Thymus (tissue), 14 donors: ENCODE measurements around the gene SRR. TPM values are rescaled to one million over a fixed set of nuclear protein-coding genes. Genes with fewer than 3 reads are reported as not detected.
"Not testable (repeated sequence)": the region's sequence is repeated elsewhere in the genome, so short reads cannot be mapped to it uniquely, and the experiment has no call there.

Source experiments
- DNase-seq, 9 donors: peaks; one replicate each; pipeline ENCODE4 v3.0.0-alpha.2; 2013; ENCODE audit warnings: low spot score in 9 of 9, low read depth in 6 of 9, missing footprints in 1 of 9
- H3K27ac ChIP-seq, 2 donors: one replicate each; pipeline ENCODE4 v1.5.1; 2013; ENCODE audit warnings: control low read depth in 1 of 2, low read depth in 1 of 2, low read length in 1 of 2, mild to moderate bottlenecking in 1 of 2, moderate library complexity in 1 of 2
- H3K27me3 ChIP-seq, 2 donors: one replicate each; pipeline ENCODE4 v1.5.1; 2013; ENCODE audit warnings: low read length in 1 of 2; ENCODE audit not compliant: control insufficient read depth in 2 of 2, insufficient read depth in 1 of 2
- H3K36me3 ChIP-seq, 2 donors: one replicate each; pipeline ENCODE4 v1.5.1; 2013; ENCODE audit warnings: low read length in 1 of 2, mild to moderate bottlenecking in 1 of 2, moderate library complexity in 1 of 2; ENCODE audit not compliant: control insufficient read depth in 2 of 2, insufficient read depth in 2 of 2
- H3K4me1 ChIP-seq, 2 donors: one replicate each; pipeline ENCODE4 v1.5.1; 2013; ENCODE audit warnings: low read length in 2 of 2; ENCODE audit not compliant: control insufficient read depth in 2 of 2, insufficient read depth in 2 of 2
- H3K4me3 ChIP-seq, 2 donors: one replicate each; pipeline ENCODE4 v1.5.1; 2013; ENCODE audit warnings: low read length in 2 of 2, control low read depth in 1 of 2, mild to moderate bottlenecking in 1 of 2
- H3K9me3 ChIP-seq, 2 donors: one replicate each; pipeline ENCODE4 v1.5.1; 2013; ENCODE audit warnings: low read length in 1 of 2, mild to moderate bottlenecking in 1 of 2; ENCODE audit not compliant: control insufficient read depth in 2 of 2, insufficient read depth in 1 of 2
- WGBS: extraction: QIAGEN DNeasy Blood & Tissue Kit; methylation state at CpG from one replicate; pipeline ENCODE4 v1.1.7; 2013; 5-methylcytosine and 5-hydroxymethylcytosine counted together
- long read RNA-seq, 10 donors: transcript quantifications; one replicate each; lab custom pipeline, GENCODE V29; 2026
- polyA plus RNA-seq: library from polyadenylated mRNA; stranded (reverse); fragments of 200-250 nt; gene quantifications from one replicate; pipeline ENCODE4 v1.2.3, GENCODE V29; 2013
- total RNA-seq: library from RNA; stranded (reverse); fragments of 120-200 nt; gene quantifications from one replicate; pipeline ENCODE4 v1.2.4, GENCODE V29; 2013
- donor health status: healthy.

SRR gene, protein sequence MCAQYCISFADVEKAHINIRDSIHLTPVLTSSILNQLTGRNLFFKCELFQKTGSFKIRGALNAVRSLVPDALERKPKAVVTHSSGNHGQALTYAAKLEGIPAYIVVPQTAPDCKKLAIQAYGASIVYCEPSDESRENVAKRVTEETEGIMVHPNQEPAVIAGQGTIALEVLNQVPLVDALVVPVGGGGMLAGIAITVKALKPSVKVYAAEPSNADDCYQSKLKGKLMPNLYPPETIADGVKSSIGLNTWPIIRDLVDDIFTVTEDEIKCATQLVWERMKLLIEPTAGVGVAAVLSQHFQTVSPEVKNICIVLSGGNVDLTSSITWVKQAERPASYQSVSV
- total RNA-seq, result 8.7 TPM
- 8.3 TPM for polyA plus RNA-seq
- long read RNA-seq, donor 1, result 0 reads
- long read RNA-seq, donor 2, result 0 reads
- long read RNA-seq, donor 3, transcript SRR-201 (8 exons, 2,728 nt), result major isoform, 8 of 19 reads
- long read RNA-seq, donor 3, partial matches to known transcripts, result 0 of 19 reads
- long read RNA-seq, donor 3, other reads (novel, unspliced or antisense), result 11 of 19 reads
- long read RNA-seq, donor 4, partial matches to known transcripts, result 18 of 19 reads
- long read RNA-seq, donor 4, other reads (novel, unspliced or antisense), result 0 of 19 reads
- long read RNA-seq, donor 5, transcript SRR-201 (8 exons, 2,728 nt), result major isoform, 7 of 16 reads
- long read RNA-seq, donor 5, partial matches to known transcripts, result 0 of 16 reads
- long read RNA-seq, donor 5, other reads (novel, unspliced or antisense), result 9 of 16 reads
- long read RNA-seq, donor 6, partial matches to known transcripts, result 8 of 12 reads
- long read RNA-seq, donor 6, other reads (novel, unspliced or antisense), result 0 of 12 reads
- long read RNA-seq, donor 7, transcript SRR-201 (8 exons, 2,728 nt), result major isoform, 5 of 15 reads
- long read RNA-seq, donor 7, partial matches to known transcripts, result 0 of 15 reads
- long read RNA-seq, donor 7, other reads (novel, unspliced or antisense), result 10 of 15 reads
- long read RNA-seq, donor 8, partial matches to known transcripts, result 0 of 3 reads
- long read RNA-seq, donor 8, other reads (novel, unspliced or antisense), result 0 of 3 reads
- long read RNA-seq, donor 9, transcript SRR-201 (8 exons, 2,728 nt), result major isoform, 5 of 18 reads
- long read RNA-seq, donor 9, partial matches to known transcripts, result 0 of 18 reads
- long read RNA-seq, donor 9, other reads (novel, unspliced or antisense), result 13 of 18 reads
- long read RNA-seq, donor 10, partial matches to known transcripts, result 0 of 3 reads
- long read RNA-seq, donor 10, other reads (novel, unspliced or antisense), result 0 of 3 reads

DNA sequence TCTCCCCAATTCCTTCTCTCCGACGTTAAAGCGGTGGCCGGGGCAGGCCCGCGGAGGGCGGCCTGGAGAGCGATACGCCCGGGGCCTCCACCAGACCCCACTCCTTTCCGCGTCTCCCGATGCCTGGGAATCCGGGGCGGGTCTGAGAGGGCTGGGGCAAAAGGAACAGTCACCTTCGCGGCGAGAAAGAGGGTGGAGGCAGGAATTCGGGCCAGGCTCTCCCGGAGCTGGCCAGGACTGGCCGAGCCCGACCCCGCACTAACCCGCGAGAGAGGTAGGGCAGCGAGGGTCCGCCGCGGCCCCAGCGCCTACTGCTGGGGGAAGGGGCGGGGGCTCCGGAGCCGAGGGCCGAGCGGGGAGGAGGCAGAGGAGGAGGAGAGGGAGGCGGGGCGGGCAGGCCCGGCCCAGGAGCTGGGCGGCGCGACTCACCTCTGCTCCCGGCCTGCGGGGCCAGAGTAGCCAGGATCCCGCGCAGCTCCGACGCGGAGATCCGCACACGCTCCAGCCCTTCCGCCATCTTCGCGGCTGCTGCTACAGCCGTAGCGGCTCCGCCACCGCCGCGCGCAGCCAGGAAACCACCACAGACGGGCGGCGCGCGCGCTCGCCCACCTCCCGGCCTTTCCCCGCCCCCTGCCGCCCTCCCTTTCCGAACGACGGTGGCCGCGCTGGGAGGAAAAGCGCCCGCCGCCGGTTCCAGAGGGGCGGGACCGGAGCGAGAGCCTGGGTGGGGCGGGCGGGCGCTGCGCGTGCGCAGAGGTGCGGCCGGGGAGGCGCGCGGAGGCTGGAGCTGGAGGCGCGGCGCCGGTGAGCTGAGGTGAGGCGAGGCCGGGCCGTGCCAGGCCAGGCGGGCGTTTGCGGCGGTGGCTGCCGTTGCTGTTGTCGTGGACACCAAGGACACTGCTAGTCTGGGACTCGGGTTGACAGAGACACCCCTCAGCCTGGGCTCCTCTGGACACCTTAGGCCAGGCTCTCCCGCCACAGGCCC is at the start of gene SRR, which contains the start of gene SMG6:
Gene SRR (plus strand): TSS at position 747 of the 985 bp plus-strand sequence. CDS start 11,611 bp downstream, outside the sequence.
Gene SMG6 (minus strand): TSS at position 582 of the 985 bp plus-strand sequence. CDS start 65 bp downstream, at position 517.
- Histone ChIP-seq H3K27ac (peak within 1 kb of the TSS; percentile 81 to 93), H3K36me3 (peaks cover 18 to 21% of the 10 kb centered on the region in 2 donors), H3K4me3 (peak within 1 kb of the TSS; percentile 95 to 98), H3K27me3 (no peaks in the 10 kb centered on the region), H3K9me3 (no peaks in the 10 kb centered on the region), H3K4me1 (peaks cover 10 to 16% of the 10 kb centered on the region in 2 donors)
- peak; percentile 56 to 97 (median 90) for DNase-seq
- under 1% methylated on average over 108 of the region's 108 CpGs for WGBS

DNA sequence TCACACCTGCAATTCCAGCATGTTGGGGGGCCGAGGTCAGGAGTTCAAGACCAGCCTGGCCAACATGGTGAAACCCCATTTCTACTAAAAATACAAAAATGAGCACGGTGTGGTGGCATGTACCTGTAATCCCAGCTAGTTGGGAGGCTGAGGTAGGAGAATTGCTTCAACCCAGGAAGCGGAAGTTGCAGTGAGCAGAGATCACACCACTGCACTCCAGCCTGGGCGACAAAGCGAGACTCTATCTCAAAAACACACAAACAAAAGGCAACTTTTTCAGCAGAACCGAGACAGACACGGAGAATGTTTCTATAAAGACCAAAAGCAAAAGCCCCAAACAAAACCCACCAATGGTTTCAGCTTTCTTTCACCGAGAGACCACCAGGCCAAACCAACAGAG is 44.9 kb upstream of the SRR start:
- H3K9me3 ChIP-seq, H3K4me3 ChIP-seq, H3K27me3 ChIP-seq, DNase-seq: not testable (repeated sequence)
- Histone ChIP-seq H3K36me3 (peaks cover 8 to 19% of the 10 kb centered on the region in 2 donors), H3K4me1 (peaks cover 8 to 30% of the 10 kb centered on the region in 2 donors), H3K27ac (peak overlapping the region; percentile 46 to 75)
- 96% methylated on average over 8 of the region's 8 CpGs for WGBS

DNA sequence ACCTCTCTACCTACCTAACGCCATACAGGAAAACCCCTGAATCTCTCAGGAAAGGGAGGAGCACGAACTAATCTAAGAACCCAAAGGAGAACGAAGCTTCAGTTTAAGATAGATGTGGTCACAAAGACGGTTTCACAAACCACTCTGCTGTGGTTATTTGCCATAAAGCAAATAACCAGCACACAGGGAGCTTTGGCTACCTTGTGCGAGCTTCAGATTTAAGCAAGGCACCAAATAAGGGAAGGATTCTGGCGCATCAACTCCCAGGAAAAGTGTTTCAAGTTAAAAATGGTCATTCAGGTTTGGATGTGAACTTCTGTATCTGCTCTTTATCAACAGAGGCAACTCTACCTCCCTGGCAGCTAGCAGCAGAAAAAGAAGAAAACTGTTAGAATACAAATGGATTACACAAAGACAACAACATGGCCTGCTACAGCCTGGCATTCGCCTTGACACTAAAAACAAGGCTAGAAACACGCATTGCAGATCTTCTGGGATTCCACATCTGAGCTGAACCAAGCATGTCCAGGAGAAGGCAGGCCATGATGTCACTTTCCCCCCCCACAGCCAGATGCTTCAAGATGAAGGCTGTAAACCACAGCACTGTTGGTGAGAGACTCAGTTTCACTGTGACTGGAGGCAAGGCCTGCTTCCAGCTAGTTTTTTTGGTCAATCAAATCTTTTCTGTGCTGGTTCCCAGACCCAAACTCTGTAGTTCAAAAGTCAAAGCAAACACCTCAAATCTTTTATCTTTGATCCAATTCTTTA is 43.8 kb upstream of the SRR start:
- DNase-seq, result peak in 2 of 9 donors; percentile 32 to 69
- Histone ChIP-seq H3K4me1 (peaks cover 8 to 37% of the 10 kb centered on the region in 2 donors), H3K4me3 (no peak overlapping the region), H3K36me3 (peaks cover 2 to 11% of the 10 kb centered on the region in 2 donors), H3K9me3 (no peaks in the 10 kb centered on the region), H3K27me3 (no peaks in the 10 kb centered on the region), H3K27ac (peak overlapping the region; percentile 75 to 81)
- WGBS, result 37% methylated on average over 8 of the region's 8 CpGs

DNA sequence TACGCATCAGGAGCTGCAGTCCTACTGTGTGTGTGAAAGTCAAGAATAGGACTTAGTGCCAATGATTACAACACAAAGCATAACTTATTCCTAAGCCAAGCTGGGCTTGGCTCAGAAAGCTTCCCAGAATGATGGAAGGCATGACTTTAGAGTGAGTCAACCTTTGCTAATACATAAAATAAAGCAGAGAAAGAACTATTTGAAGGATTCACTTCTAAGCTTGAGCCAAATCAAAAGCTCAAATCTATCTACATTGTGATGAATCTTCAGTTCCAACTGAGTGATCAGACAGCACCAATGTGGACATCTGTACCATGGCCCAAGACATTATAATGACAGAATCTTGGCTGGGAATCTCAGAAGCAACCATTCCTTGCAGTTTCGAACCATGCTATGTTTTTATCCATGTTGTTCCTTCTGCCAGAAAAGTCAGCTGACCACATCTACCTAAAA is 41.6 kb upstream of the SRR start:
- H3K4me1 ChIP-seq, result peaks cover 16 to 58% of the 10 kb centered on the region in 2 donors
- WGBS, result 92% methylated on average over 2 of the region's 2 CpGs

DNA sequence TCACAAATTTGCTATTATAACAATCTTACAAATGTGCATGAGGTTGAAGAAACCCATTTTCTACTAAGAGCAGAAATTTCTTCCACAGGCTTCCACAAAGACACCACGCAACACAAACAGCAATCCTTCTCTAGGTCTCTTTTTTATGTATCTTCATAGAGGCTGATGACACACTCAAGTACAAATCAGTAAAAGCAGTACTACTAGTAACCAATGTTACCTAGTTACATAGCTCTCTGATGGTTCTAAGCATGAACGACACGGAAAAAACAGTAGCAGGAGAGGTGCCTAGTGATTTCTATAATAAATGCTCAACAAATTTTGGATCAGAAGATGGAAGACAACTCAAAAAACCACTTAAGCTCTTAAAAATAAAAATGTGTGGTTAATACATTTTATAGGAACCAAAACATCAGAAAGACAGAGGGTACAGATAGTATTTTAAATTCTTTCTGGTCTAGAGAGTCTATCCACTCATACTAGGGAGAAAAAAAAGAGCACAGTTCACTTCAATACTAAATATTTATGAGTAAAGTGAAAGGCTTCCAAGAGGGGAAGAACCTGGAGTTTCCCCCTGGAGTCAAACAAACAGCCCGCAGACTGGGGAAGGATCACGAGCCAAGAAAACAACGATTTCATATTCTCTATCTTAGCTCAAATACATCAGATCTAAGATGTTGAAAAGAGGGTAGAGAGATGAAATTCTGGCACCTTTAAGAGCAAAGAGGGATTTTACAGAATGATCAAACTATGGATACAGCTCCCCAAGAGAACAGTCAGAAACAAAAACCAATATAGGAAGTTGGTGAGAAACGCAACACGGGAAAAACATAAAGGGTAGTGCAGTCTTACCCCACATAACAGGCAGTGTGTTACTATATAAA is 40.3 kb upstream of the SRR start:
- no peaks in the 10 kb centered on the region for H3K27me3 ChIP-seq
- H3K36me3 ChIP-seq, result peaks cover 8 to 11% of the 10 kb centered on the region in 2 donors
- H3K4me3 ChIP-seq, result no peak overlapping the region
- H3K4me1 ChIP-seq, result peaks cover 19 to 66% of the 10 kb centered on the region in 2 donors
- WGBS, result 86% methylated on average over 8 of the region's 8 CpGs
- no peaks in the 10 kb centered on the region for H3K9me3 ChIP-seq
- H3K27ac ChIP-seq, result peak overlapping the region; percentile 69 to 95
- no peak for DNase-seq

More for the DNA sequence above, 41.6 kb upstream of the SRR start:
- Histone ChIP-seq H3K4me3 (no peak overlapping the region), H3K9me3 (no peaks in the 10 kb centered on the region), H3K36me3 (peaks cover 3 to 11% of the 10 kb centered on the region in 2 donors), H3K27me3 (no peaks in the 10 kb centered on the region), H3K27ac (peak overlapping the region in 1 of 2 donors; percentile 31)
- DNase-seq, result no peak

DNA sequence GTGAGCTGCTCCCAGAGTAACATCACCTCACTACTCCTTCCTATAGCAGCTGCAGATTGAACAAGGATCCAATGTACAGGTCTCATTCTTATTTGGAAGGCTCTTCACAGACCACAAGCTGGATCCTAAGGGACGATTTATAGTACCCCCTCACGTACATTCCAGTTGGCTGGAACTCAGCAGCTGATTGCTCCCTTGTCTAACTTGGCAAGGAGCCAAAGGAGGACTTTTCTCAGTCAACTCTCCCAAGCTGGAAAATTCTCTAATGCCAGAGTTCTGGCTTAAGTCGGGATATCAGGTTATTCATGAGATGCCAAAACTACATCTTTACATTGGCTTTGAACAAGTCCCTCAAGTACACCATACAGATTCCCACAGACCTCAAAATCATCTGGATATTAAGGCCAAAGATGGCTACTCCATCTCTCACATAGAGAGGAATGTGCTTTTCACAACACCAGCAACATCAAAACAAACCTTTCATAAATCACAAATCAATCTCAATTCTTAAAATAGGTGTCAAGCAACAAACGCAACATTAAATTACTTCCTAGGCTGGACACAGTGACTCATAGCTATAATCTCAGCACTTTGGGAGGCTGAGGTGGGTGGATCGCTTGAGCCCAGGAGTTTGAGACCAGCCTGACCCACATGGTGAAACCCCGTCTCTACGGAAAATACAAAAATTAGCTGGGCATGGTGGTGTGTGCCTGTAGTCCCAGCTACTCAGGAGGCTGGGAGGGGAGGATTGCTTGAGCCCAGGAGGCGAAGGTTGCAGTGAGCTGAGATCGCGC is 39.5 kb upstream of the SRR start:
- no peak for DNase-seq
- 95% methylated on average over 10 of the region's 10 CpGs for WGBS
- Histone ChIP-seq H3K27me3 (no peaks in the 10 kb centered on the region), H3K4me3 (no peak overlapping the region), H3K9me3 (no peaks in the 10 kb centered on the region), H3K27ac (peak overlapping the region; percentile 69 to 95), H3K36me3 (peaks cover 6 to 9% of the 10 kb centered on the region in 2 donors), H3K4me1 (peaks cover 16 to 60% of the 10 kb centered on the region in 2 donors)
